AG09309 (cell line): ENCODE results near the gene STK11.
"Not testable (repeated sequence)": the region's sequence is repeated elsewhere in the genome, so short reads cannot be mapped to it uniquely, and the experiment has no call there.

Experiments used
- DNase-seq: peaks from one replicate; pipeline ENCODE4 v3.0.0-alpha.2; 2010; ENCODE audit warnings: low read depth
- H3K4me3 ChIP-seq: 2 replicates; pipeline ENCODE4 v1.5.1; 2011; ENCODE audit warnings: mild to moderate bottlenecking, low read depth, low read length, moderate library complexity; ENCODE audit not compliant: control insufficient read depth
- CTCF ChIP-seq: IDR thresholded peaks from 2 replicates; pipeline ENCODE4 v1.5.1; 2011; ENCODE audit warnings: mild to moderate bottlenecking, low read depth, low read length, inconsistent platforms; ENCODE audit not compliant: insufficient read depth, control insufficient read depth; ENCODE audit errors: missing control alignments

STK11 gene

GRCh38 chr19:1199531-1199930 lies 6.0 kb upstream of the STK11 start:
- no peak for TF ChIP-seq CTCF
- H3K4me3 ChIP-seq, result no peak overlapping the region
- DNase-seq, result no peak

- not testable (repeated sequence) for H3K4me3 ChIP-seq, DNase-seq
Measured at GRCh38 chr19:1200614-1201013, 5.0 kb upstream of the STK11 start.

- no peak for TF ChIP-seq CTCF
- DNase-seq, result no peak
Measured at GRCh38 chr19:1206150-1206863, 729 bp downstream of the STK11 start.

GRCh38 chr19:1206864-1207450 lies 1.4 kb downstream of the STK11 start:
- TF ChIP-seq CTCF, result no peak
- DNase-seq, result no peak

More at GRCh38 chr19:1206150-1206863, 729 bp downstream of the STK11 start:
- peak overlapping the region; percentile 91 for H3K4me3 ChIP-seq

GRCh38 chr19:1208830-1209229 lies 3.3 kb downstream of the STK11 start:
- not testable (repeated sequence) for DNase-seq, H3K4me3 ChIP-seq

More at GRCh38 chr19:1206864-1207450, 1.4 kb downstream of the STK11 start:
- peak overlapping the region; percentile 91 for H3K4me3 ChIP-seq

- H3K4me3 ChIP-seq, result no peak overlapping the region
- DNase-seq, result no peak
- TF ChIP-seq CTCF, result no peak
Measured at GRCh38 chr19:1210227-1210538, 4.6 kb downstream of the STK11 start.

GRCh38 chr19:1211494-1212234 lies 6.1 kb downstream of the STK11 start:
- DNase-seq, result no peak
- no peak for TF ChIP-seq CTCF
- H3K4me3 ChIP-seq, result no peak overlapping the region
